HG03457 (cell line): Measurements from ENCODE around the gene SFRP4.

ENCODE experiments used
- ATAC-seq: cut with Tn5 transposase; IDR thresholded peaks from one replicate; pipeline ENCODE4 v1.9.1; 2021; ENCODE audit warnings: moderate number of reproducible peaks; ENCODE audit not compliant: unreplicated experiment

The SFRP4 gene

DNA sequence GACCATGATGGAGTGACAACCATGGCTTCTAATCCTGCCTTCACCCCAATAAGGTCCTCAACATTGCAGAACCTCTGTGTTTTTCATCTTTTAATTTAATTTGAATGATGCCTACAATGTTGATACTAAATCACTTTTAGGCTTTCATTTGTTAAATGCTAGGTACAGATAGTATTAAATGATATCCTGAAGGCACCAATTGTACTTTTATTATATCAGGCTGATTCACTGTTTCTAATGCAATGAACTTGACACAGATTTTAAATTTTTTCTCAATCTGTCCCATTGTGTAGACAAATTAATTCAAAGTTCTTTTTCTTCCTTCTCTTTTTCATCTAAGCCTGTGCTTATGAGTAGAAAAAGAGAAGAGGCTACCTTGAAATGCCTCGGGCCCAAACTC lies 9.0 kb upstream of the SFRP4 start:
- ATAC-seq = no peak

DNA sequence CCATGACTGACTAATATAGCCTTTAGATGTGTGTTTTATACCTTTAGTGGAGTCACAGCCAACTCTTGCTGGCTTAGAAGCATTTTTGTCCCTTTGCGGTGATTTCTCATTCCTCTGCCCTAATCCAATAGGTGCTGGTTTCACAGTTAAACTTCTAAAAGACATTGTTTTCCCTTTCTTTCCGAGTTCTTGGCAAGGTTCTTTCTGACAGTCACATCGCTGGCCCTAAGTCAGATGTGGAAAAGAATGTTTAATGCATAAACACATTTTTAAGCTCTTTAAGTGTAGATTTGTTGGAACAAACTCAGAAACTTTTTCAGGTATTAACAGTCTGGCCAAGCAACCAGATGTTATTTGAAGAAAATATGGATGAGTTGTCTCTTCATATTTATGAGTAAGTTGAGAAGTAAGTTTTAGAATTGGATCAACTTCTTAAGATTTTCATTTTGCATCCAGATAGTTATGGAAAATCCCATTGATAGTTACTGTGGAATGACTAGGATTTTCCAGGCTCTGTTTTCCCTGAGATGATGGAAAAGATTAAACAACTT lies 7.9 kb upstream of the SFRP4 start:
- ATAC-seq = no peak

DNA sequence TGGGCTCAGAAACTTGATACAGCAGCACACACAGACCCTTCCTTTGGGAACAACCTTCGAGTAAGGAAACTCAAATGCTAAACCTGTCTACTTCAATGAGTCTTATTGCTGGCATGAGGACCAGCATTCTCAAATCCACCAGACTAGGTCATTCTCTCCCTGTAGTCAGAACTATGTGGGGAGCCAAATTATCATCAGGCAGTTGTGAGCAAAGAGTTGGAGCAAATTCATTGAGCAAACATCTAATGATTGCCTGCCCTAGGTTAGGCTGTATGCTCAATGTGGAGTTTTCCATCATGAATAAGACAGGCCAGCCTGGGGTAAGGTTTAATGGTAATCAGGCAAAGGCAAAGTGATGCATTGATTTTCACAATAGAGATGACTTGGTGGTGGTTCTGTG lies 7.4 kb upstream of the SFRP4 start:
- ATAC-seq = no peak

DNA sequence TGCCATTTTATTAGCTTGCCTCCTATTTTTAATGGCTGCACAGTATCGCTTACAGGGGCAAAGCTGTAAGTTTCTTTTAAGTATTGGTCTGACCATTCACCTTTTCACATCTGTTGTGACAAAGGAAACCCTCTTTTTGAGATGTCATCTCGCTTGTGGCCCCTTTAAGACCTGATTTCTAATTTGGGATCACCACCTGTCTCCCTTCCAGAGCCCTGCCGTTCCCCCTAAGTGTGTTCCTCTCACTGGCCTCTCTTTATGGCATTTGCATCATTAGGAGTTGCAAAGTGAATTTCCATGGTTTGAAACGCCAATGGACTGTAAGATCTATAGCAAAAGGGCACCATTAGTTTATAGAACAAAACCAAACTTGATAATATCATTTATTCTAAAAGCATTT lies 5.3 kb upstream of the SFRP4 start:
- no peak for ATAC-seq

DNA sequence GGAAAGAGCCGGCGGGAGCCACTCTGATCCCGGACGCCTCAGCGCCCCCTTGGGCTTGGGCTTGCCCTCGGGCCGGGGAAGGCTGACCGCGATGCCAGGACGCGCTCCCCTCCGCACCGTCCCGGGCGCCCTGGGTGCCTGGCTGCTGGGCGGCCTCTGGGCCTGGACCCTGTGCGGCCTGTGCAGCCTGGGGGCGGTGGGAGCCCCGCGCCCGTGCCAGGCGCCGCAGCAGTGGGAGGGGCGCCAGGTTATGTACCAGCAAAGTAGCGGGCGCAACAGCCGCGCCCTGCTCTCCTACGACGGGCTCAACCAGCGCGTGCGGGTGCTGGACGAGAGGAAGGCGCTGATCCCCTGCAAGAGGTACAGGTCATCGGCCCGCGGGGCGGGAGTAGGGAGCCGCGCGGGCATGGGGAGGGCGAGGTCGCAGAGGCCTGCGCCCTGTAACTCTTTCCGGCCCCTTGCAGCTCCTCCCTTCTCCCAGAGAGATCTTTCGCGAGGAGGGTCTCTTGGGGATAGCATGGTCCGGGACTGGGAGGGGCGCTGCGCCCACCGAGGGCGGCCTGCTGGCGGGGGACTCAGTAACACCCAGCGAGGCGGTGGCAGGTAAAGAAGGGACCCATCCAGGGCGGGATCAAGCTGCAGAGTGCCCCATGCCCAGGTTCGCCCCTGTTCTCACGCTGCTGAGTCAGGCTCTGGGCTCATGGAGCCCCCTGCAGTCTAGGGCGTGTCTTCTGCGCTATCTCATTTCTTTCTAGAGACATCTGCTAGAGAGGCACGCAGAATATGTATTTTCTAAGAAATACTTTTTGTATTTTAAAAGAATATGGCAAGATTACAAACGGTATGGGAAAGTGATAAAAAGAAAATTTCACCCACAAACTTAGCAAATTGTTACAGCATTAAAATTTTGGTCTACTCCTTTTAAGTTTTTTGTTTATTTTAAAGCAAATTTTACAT lies 4.5 kb upstream of the SFRP4 start:
- ATAC-seq = peak; percentile 37

DNA sequence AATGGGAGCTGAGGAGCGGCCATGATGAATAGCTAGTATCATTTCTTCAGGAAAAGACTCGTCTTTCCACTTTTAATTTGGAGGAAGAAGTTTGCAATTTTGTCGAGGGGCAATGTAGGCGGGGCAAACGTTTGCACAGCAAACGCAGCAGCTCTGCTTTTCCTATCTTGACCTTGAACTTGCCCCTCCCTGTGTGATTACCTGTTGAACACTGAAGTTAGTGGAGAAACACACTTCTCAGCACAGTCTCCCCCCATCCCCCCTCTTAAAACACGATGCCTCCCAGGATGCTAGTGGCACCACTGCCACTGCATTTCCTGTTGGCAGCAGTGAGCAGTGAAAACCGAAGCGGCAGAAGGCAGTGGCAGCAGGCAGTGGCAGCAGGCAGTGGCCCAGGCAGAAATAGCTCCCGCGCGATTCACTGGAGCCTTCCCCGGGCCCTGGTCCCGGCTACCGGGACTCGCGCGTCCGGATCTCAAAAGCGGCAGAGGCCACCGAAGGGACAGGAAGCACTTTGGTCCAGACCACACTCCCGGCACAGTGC lies 3.8 kb upstream of the SFRP4 start, which contains the start of gene EPDR1:
Gene EPDR1, plus strand, starts transcription at position 336 of the 544 bp plus-strand sequence. CDS start 300 bp downstream, outside the sequence.
- ATAC-seq = peak; percentile 46

DNA sequence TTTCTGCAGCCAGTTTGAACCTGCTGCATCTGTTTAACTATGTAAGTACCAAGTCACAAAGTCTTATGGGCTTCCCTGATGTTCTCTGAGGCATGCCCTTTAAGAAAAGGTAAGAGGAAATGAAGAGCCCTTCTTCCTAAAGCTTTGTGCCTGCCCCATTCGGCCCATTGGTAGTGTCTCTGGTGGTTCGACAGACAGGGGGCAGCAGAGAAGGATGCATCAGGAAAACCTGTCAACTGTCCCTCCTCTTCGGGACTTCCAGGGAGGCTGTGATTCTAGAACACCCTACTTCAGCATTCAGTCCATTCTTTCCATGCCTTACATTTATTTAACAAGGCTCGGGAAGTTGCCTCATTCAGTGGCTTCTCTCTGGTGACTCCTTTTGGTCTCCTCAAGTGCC lies 1.9 kb upstream of the SFRP4 start:
- ATAC-seq = no peak

DNA sequence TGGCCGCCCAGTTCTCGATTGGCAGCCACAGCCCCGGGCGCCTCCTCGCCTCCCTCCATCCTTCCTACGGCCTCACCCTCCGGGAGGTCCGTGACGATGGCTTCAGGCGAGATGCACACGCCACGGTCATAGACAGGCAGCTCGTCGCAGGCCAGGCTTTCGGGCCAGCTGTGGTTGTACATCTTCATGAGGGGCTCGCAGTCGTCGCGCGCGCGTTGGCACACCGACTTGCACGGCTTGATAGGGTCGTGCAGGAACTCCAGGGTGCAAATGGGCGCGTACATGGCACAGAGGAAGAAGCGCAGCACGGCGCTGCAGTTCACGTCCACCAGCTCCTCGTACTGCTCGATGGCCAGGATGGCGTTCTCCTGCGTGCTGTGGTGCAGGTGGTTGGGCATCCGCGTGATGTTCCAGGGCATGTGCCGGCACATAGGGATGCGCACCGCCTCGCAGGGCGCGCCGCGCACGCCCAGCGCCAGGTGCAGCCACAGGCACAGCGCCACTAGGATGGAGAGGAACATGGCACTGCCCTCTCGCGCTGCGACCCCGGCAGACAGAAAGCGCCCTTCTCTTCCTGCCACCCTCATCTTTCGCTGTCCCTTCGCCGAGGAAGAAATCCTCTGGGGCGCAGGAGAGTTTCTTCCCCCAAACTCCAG lies 472 bp downstream of the SFRP4 start:
- no peak for ATAC-seq

DNA sequence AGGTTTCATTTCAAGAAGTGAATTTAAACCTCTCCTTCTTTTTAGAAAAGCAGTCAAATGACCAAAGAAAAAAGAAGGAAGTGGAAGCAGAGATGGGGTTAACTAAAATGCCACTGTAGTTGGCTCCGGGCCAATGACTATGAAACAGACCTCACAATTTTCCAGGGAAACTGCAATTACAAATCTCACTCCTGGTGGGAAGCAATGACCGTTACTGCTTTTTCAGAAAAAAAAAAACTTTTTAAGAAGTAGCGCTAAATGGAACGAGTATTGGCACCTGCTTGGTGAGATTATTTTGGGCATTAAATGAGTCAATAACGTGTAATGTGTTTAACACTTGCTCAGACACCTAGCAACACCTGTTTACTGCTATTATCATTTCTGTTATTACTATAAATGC lies 1.2 kb downstream of the SFRP4 start:
- ATAC-seq = no peak

DNA sequence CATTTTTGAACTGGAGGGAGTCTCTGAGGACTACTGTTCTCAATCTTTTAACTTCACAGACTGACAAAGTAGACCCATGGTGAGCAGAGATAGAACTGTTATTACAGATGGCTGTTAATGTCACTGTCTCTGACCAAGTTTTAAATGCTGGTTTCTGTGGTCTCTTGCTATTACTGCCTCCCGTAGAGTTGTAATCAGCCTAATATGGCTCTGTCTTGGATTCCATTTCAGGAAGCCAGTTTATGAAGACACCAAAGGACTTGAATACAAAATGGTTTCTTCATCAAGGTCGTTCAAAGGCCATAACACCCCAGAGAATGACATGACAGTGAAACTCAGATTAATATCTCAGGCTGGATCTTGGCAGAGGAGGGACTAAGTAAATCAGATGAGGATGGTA lies 3.9 kb downstream of the SFRP4 start:
- ATAC-seq = no peak

DNA sequence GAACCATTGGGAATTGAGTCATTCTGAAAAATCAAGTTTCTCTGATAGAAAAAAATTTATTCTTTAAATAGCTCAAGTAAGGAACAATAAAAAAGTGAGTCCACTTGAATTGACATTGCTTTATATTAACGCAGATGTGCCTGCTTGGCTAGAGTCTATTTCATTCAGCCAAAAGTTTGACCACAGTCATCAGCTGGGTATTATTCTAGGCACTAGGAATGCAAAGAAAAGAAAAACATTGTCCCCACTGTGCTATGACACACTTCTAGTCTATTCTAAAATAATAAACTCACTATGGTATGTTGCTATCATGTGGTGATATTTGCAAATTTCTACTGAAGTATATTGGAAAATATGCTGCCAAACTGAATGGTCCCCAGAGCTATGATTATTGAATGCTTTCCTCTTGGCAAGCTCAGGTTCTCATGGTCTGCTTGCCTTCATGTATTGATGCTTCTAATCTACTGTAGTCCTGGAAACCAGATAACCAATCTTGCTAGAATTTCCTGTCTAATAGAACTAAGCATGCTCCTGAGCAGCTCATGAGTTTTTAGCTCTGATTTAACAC lies 8.3 kb downstream of the SFRP4 start:
- no peak for ATAC-seq

DNA sequence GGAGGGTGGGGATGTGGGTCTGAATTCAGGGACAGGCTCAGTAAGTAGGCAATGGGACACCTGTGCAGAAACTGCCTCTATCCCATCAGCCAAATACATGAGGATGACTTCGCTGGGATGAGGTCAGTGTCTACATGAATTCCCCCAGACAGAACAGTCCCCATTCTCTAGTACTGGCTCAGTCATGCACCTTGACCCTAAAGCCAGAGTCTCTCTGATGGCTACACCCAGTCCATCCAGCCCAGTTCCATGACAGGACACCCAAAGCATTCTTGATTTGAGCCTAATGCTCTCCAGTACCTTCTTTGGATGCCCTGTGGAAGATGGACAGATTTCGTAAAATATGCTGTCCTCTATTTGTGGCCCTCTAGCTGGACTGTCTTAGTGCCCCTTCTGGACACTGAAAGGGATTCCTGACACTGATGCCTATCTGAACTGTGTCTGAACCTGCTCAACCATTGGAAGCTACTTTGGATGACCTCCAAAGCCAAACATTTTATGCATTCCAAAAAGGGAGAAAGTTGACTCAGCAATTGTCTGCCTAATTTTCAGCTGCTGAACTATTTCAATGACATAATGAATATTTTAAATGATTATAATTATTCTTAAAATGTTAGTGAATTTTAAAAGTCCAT lies 14.6 kb downstream of the SFRP4 start:
- no peak for ATAC-seq

DNA sequence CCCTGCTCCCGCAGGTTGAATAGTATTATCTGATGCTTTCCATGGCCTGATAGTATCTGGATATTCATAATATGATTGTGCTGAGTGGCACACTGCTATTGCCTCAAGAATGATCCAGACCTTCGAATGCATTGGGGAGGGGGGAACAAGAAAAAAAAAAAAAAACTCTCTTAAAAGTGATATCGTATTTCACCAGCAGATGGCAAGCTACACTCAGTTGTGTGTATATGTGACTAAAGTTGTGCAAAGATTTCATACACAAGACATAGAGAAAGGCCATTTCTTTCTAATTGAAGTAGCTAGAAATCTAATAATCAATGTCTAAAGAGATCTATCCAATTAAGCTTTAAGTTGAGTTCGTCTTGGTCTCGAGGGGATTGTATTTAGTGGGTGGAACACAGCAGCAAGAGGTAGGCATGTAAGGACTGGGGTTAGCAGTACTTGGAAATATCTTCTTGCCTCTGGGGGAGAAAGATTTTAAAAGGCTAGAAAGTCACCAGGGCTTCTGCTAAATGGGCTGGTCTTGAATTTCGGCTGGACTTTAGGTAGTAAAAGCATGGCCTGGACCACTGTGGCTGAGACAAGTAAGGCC lies 15.3 kb downstream of the SFRP4 start:
- no peak for ATAC-seq

DNA sequence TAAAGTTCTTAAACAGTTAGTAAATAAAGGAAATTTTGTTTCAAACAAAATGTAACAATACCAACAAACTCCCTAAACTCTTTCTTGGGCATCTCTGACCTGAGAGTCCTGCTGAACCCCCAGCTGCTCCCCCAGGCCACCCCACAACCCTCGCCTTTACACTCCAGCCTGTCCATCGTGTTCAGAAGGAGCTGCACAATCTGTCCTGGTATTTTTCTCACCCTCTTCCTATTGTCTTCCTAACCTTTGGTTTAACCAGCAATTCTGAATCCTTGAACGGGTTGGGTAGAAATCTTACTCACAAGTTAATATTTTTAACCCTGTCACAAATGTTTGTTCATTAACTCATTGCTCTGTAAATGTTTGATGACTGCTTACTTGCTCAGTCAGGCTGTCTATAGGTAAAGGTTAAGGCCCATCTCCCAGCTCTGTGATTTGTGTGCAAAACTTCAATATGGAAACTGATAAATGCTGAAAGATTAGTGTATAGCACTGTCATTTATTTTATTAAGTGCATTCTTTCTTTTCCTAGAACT lies 16.8 kb downstream of the SFRP4 start:
- no peak for ATAC-seq

DNA sequence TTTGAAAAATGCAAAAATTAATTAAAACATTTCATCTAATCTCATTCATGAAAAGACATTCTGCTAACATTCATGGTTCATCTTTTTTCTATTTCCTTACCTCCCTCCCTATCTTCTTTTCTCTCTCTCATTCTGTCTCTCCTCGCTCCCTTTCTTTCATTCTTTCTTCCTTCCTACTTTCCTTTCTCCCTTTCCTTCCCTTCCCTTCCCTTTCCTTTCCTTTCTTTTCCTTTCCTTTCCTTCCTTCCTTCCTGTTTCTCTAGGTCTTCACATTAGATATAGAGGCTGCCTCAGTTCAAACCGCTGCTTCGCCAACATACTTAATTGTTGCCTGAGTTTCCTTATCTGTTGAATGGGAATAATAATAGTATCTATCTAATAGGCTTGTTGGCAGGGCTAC lies 21.9 kb downstream of the SFRP4 start:
- no peak for ATAC-seq

DNA sequence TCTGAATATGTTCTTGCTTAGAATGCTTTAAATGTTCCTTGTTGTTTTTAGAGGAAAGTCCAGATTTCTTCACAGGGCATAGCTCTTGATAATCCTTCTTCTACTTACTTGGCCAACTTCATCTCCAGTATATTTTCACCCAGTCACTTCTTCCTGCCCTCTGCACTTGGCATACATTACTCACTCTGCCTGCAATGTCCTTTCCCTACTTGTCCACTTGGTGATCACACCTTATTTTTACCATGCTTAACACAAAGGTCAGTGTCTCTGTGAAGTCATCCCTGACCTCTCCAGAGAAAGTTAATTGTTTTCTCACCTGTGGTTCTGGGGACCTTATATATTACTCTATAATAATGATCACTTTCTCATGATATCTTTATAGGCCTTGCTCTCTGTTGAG lies 23.3 kb downstream of the SFRP4 start:
- no peak for ATAC-seq

DNA sequence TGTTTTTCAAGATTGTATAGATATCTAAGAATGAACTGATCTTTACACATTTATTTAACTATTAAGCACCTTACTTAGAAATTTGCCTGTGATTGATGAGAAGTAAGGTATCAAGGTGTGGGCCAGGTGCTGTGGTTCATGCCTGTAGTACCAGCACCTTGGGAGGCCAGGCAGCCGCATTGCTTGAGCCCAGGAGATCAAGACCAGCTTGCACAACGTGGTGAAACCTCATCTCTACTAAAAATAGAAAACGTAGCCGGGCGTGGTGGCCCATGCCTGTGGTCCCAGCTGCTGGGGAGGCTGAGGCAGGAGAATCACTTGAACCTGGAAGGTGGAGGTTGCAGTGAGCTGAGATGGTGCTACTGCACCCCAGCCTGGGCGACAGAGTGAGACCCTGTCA lies 34.5 kb downstream of the SFRP4 start:
- ATAC-seq = no peak
